Esophagus muscularis mucosa (tissue), 4 donors: Measurements from ENCODE around the gene TACC2. TPM values are rescaled to one million over a fixed set of nuclear protein-coding genes. Genes with fewer than 3 reads are reported as not detected.

Experiments used
- DNase-seq: peaks from one replicate; pipeline ENCODE4 v3.0.0-alpha.2; 2017; ENCODE audit errors: extremely low spot score
- H3K27ac ChIP-seq, 4 donors: fragments of 200-600 bp; sonication (generic); replicated peaks in 1 of 4; 1 replicate in 3 of 4; 2 replicates in 1 of 4; pipeline ENCODE4 v1.5.1; 2016 to 2019; ENCODE audit warnings: mild to moderate bottlenecking in 1 of 4
- H3K27me3 ChIP-seq, 4 donors: fragments of 200-600 bp; sonication (generic); one replicate each; pipeline versions ENCODE4 v1.5.1 to v1.6.0; 2016 to 2019
- H3K36me3 ChIP-seq, 4 donors: fragments of 200-600 bp; sonication (generic); one replicate each; pipeline ENCODE4 v1.5.1; 2016 to 2019
- H3K4me1 ChIP-seq, 4 donors: fragments of 200-600 bp; sonication (generic); one replicate each; pipeline ENCODE4 v1.5.1; 2016 to 2019
- H3K4me3 ChIP-seq, 4 donors: fragments of 200-600 bp; sonication (generic); 1 replicate in 2 of 4; 2 replicates in 2 of 4; pipeline ENCODE4 v1.5.1; 2016 to 2019; ENCODE audit warnings: mild to moderate bottlenecking in 4 of 4, moderate library complexity in 1 of 4
- H3K9me3 ChIP-seq, 4 donors: fragments of 200-600 bp; sonication (generic); 1 replicate in 3 of 4; 2 replicates in 1 of 4; pipeline ENCODE4 v1.5.1; 2016 to 2019
- CTCF ChIP-seq, 3 experiments: fragments of 200-600 bp in 2 of 3; fragments of 450-650 bp in 1 of 3; sonication (generic) in 2 of 3; IDR thresholded peaks; one replicate each; pipeline ENCODE4 v1.5.1; 2017 to 2019; ENCODE audit warnings: antibody characterized with exemption in 3 of 3, mild to moderate bottlenecking in 2 of 3, moderate library complexity in 1 of 3
- EP300 ChIP-seq: sonication (generic); formaldehyde crosslinking; IDR thresholded peaks from one replicate; pipeline ENCODE4 v1.6.1; 2017; ENCODE audit warnings: antibody characterized with exemption
- POLR2A ChIP-seq: fragments of 450-650 bp; IDR thresholded peaks from one replicate; pipeline ENCODE4 v1.6.1; 2017; ENCODE audit warnings: antibody characterized with exemption, moderate library complexity, mild to moderate bottlenecking, low read depth
- POLR2AphosphoS5 ChIP-seq, 2 donors: sonication (generic); formaldehyde crosslinking; IDR thresholded peaks; one replicate each; pipeline ENCODE4 v1.6.1; 2017; ENCODE audit warnings: antibody characterized with exemption in 2 of 2
- WGBS: methylation state at CpG from one replicate; pipeline ENCODE4 v1.1.5; 2018; 5-methylcytosine and 5-hydroxymethylcytosine counted together
- intact Hi-C: fragments of 100-400 bp; cut with DNase I; formaldehyde crosslinking; loops from one replicate; pipeline ENCODE4 v1.15.1; 2023
- total RNA-seq, 4 donors: library from RNA; depleted of rRNA; stranded (reverse); fragments of >200 nt; gene quantifications; one replicate each; pipeline versions ENCODE4 v1.1.0 to v1.2.1, GENCODE V29; 2016

The TACC2 gene
- total RNA-seq, 4 donors from 2014 or later, result 53.7 to 99.4 (median 75.6) TPM

- intact Hi-C loops, result loop anchor here (5.0 kb wide), 1 partner anchor 64 kb away; no protein-coding TSS in a partner anchor
- Histone ChIP-seq H3K36me3 (peaks cover 0 to 29% (median 13%) of the 10 kb centered on the region in 4 donors), H3K4me3 (no peak overlapping the region), H3K4me1 (peaks cover 72 to 79% (median 75%) of the 10 kb centered on the region in 4 donors), H3K27ac (peak overlapping the region; percentile 80 to 88 (median 86)), H3K27me3 (no peaks in the 10 kb centered on the region), H3K9me3 (peaks cover 0 to 4% (median 0%) of the 10 kb centered on the region in 4 donors)
- no peak for TF ChIP-seq POLR2A
- TF ChIP-seq POLR2AphosphoS5 (IDR thresholded peaks at IDR 0.05), result no peak
- no peak for TF ChIP-seq CTCF (IDR thresholded peaks at IDR 0.05)
- TF ChIP-seq EP300, result no peak
- 73% methylated on average over 11 of the region's 14 CpGs for WGBS
- no peak for DNase-seq
Measured at GRCh38 chr10:122143238-122143841, 154.4 kb downstream of the TACC2 start.

GRCh38 chr10:122144199-122144598 is 155.2 kb downstream of the TACC2 start:
- no peaks in the 10 kb centered on the region for H3K27me3 ChIP-seq
- 20% methylated on average over 2 of the region's 2 CpGs for WGBS
- no peak for DNase-seq
- peaks cover 0 to 29% (median 13%) of the 10 kb centered on the region in 4 donors for H3K36me3 ChIP-seq
- H3K4me1 ChIP-seq, result peaks cover 72 to 79% (median 75%) of the 10 kb centered on the region in 4 donors
- H3K9me3 ChIP-seq, result peaks cover 0 to 4% (median 0%) of the 10 kb centered on the region in 4 donors
- H3K4me3 ChIP-seq, result no peak overlapping the region
- peak overlapping the region; percentile 80 to 88 (median 86) for H3K27ac ChIP-seq
- TF ChIP-seq POLR2A (no peak), CTCF (IDR thresholded peaks at IDR 0.05) (no peak), EP300 (no peak), POLR2AphosphoS5 (IDR thresholded peaks at IDR 0.05) (no peak)
- intact Hi-C loops, result loop anchor here (5.0 kb wide), 1 partner anchor 63 kb away; no protein-coding TSS in a partner anchor

- Histone ChIP-seq H3K4me1 (peaks cover 74 to 79% (median 75%) of the 10 kb centered on the region in 4 donors), H3K27ac (no peak overlapping the region), H3K36me3 (peaks cover 0 to 29% (median 13%) of the 10 kb centered on the region in 4 donors), H3K27me3 (no peaks in the 10 kb centered on the region), H3K9me3 (peaks cover 0 to 4% (median 0%) of the 10 kb centered on the region in 4 donors), H3K4me3 (no peak overlapping the region)
- intact Hi-C loops, result loop anchor here (5.0 kb wide), 1 partner anchor 112 kb away; no protein-coding TSS in a partner anchor
- DNase-seq, result no peak
- 69% methylated on average over 2 of the region's 2 CpGs for WGBS
- TF ChIP-seq POLR2A (no peak), EP300 (no peak), CTCF (IDR thresholded peaks at IDR 0.05) (no peak), POLR2AphosphoS5 (IDR thresholded peaks at IDR 0.05) (no peak)
Measured at GRCh38 chr10:122145113-122145512, 156.2 kb downstream of the TACC2 start.

GRCh38 chr10:122147663-122148062 is 158.7 kb downstream of the TACC2 start:
- 36% methylated on average over 7 of the region's 7 CpGs for WGBS
- H3K27me3 ChIP-seq, result no peaks in the 10 kb centered on the region
- H3K27ac ChIP-seq, result peak overlapping the region; percentile 79 to 90 (median 86)
- DNase-seq, result no peak
- H3K4me3 ChIP-seq, result no peak overlapping the region
- peaks cover 0 to 4% (median 0%) of the 10 kb centered on the region in 4 donors for H3K9me3 ChIP-seq
- TF ChIP-seq POLR2AphosphoS5 (IDR thresholded peaks at IDR 0.05) (peak in 1 of 2 donors; percentile 31), CTCF (IDR thresholded peaks at IDR 0.05) (no peak)
- intact Hi-C loops, result loop anchor here (5.0 kb wide), 1 partner anchor 110 kb away; no protein-coding TSS in a partner anchor
- H3K36me3 ChIP-seq, result peaks cover 0 to 29% (median 13%) of the 10 kb centered on the region in 4 donors
- H3K4me1 ChIP-seq, result peaks cover 68 to 79% (median 73%) of the 10 kb centered on the region in 4 donors
